SK-N-SH (cell line): ENCODE results near the gene SLC1A2.

ENCODE experiments used
- CTCF ChIP-seq: fragments of 200-600 bp; sonication (generic); IDR thresholded peaks from 2 replicates; pipeline ENCODE4 v1.6.1; 2017; ENCODE audit warnings: antibody characterized with exemption, mild to moderate bottlenecking, moderate library complexity
- EZH2phosphoT487 ChIP-seq: fragments of 200-600 bp; sonication (generic); IDR thresholded peaks from 2 replicates; pipeline ENCODE4 v1.6.1; 2017; ENCODE audit warnings: low read depth, mixed run types, mild to moderate bottlenecking, antibody characterized with exemption, moderate library complexity, borderline replicate concordance
- GABPA ChIP-seq: IDR thresholded peaks from 2 replicates; pipeline ENCODE4 v1.4.0; 2012; ENCODE audit warnings: low read depth, mild to moderate bottlenecking
- JUND ChIP-seq: IDR thresholded peaks from 2 replicates; pipeline ENCODE4 v1.4.0; 2012
- REST ChIP-seq: IDR thresholded peaks from 2 replicates; pipeline ENCODE4 v1.6.1; 2012; ENCODE audit warnings: mild to moderate bottlenecking, low read depth, low read length, moderate library complexity
- SIN3A ChIP-seq: IDR thresholded peaks from 2 replicates; pipeline ENCODE4 v1.6.1; 2012; ENCODE audit warnings: low read depth, mild to moderate bottlenecking, low read length, moderate library complexity, borderline replicate concordance
- SMC3 ChIP-seq: IDR thresholded peaks from 2 replicates; pipeline ENCODE4 v1.6.1; 2012; ENCODE audit warnings: low read depth, low read length, improper control_type of control experiment
- TAF1 ChIP-seq: IDR thresholded peaks from 2 replicates; pipeline ENCODE4 v1.6.1; 2012; ENCODE audit warnings: low read depth, mild to moderate bottlenecking, low read length, moderate library complexity, borderline replicate concordance
- YY1 ChIP-seq: IDR thresholded peaks from 2 replicates; pipeline ENCODE4 v1.4.0; 2012; ENCODE audit warnings: low read depth, mild to moderate bottlenecking
- TF ChIP-seq, protein P1 (sequence below): IDR thresholded peaks from 2 replicates; pipeline ENCODE4 v1.4.0; 2012; ENCODE audit warnings: low read depth
- TF ChIP-seq, protein P2 (sequence below): IDR thresholded peaks from 2 replicates; pipeline ENCODE4 v1.4.0; 2012; ENCODE audit warnings: low read depth, borderline replicate concordance

GRCh38 chr11:35313066-35313759, 106.1 kb downstream of the SLC1A2 start:
- TF ChIP-seq CTCF (no peak), SIN3A (no peak), REST (no peak), TAF1 (no peak), YY1 (no peak), GABPA (no peak), JUND (no peak), EZH2phosphoT487 (no peak), SMC3 (no peak)
- TF ChIP-seq, protein P1, sequence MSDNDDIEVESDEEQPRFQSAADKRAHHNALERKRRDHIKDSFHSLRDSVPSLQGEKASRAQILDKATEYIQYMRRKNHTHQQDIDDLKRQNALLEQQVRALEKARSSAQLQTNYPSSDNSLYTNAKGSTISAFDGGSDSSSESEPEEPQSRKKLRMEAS, result no peak
- TF ChIP-seq, protein P2, sequence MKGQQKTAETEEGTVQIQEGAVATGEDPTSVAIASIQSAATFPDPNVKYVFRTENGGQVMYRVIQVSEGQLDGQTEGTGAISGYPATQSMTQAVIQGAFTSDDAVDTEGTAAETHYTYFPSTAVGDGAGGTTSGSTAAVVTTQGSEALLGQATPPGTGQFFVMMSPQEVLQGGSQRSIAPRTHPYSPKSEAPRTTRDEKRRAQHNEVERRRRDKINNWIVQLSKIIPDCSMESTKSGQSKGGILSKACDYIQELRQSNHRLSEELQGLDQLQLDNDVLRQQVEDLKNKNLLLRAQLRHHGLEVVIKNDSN, result no peak
